H1 (cell line): ENCODE measurements around the gene ZMAT5. TPM values are rescaled to one million over a fixed set of nuclear protein-coding genes. Genes with fewer than 3 reads are reported as not detected.

ENCODE experiments used
- CTCF ChIP-seq, 3 experiments: IDR thresholded peaks; 1 replicate in 2 of 3; 2 replicates in 1 of 3; pipeline versions ENCODE4 v1.5.1 to v1.6.1; 2011; ENCODE audit warnings: low read length in 3 of 3, mild to moderate bottlenecking in 3 of 3, inconsistent platforms in 2 of 3, low read depth in 1 of 3, moderate library complexity in 1 of 3; ENCODE audit not compliant: insufficient read depth in 1 of 3; ENCODE audit errors: control extremely low read depth in 1 of 3
- NRF1 ChIP-seq: IDR thresholded peaks from 2 replicates; pipeline ENCODE4 v1.6.1; 2011; ENCODE audit warnings: mild to moderate bottlenecking, low read depth, low read length, improper control_type of control experiment
- PHF8 ChIP-seq: fragments of 200-600 bp; sonication (generic); conservative IDR thresholded peaks from 2 replicates; pipeline ENCODE4 v1.7.1; 2012; ENCODE audit warnings: low read depth, mild to moderate bottlenecking, inconsistent platforms, low read length, moderate library complexity
- SRF ChIP-seq: IDR thresholded peaks from 2 replicates; pipeline ENCODE4 v1.6.1; 2011; ENCODE audit warnings: mild to moderate bottlenecking, low read depth, low read length, moderate library complexity
- polyA plus RNA-seq, 7 experiments: library from polyadenylated mRNA; depleted of rRNA in 3 of 7; stranded (reverse) in 5 of 7; unstranded in 2 of 7; fragments of >200 nt in 5 of 7; fragments of 200-250 nt in 2 of 7; gene quantifications; 1 replicate in 5 of 7; 2 replicates in 1 of 7; 4 replicates in 1 of 7; pipeline versions ENCODE4 v1.2.1 to v1.2.3, GENCODE V29; 2011 to 2013; ENCODE audit warnings: missing spikeins in 2 of 7, mixed read lengths in 2 of 7
- total RNA-seq: library from RNA; stranded (reverse); fragmentation: NEBNext Ultra II Directional; extraction: Animal tissue kit (Norgen Biotek cat#: 25700); gene quantifications from 2 replicates; pipeline ENCODE4 v1.2.1, GENCODE V29; 2021

Gene ZMAT5
- total and polyA plus RNA-seq, 2 of the 8 experiments (the other 6 are each of a cell fraction or from before 2014, with no cell fraction given) = 14.0 to 38.3 TPM

DNA sequence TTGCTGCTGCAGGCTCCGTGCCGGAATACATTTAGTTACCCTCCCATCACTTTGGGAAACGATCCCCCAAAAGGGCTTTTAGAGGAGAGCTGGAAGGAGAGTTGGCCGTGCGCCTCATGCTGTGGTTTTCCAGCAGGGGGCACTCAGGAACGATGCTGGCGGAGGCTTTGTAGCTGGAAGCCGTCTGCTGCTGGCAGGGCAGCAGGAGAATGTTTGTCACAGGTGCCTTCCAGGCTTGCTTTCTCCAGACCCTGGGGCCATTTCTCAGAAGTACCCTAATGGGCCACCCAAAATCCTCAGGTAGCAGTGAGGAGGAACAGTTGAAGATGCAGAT, 77.0 kb downstream of the ZMAT5 start (continued):
- TF ChIP-seq SRF (no peak), PHF8 (no peak), NRF1 (no peak), CTCF (IDR thresholded peaks at IDR 0.05; ENCODE audit: control extremely low read depth in 1 of 3, insufficient read depth in 1 of 3, low read depth in 1 of 3, low read length in 3 of 3) (peak; percentile 78 to 89 (median 89))
